HCT116 (cell line): Measurements from ENCODE around the gene NSUN4. TPM values are rescaled to one million over a fixed set of nuclear protein-coding genes. Genes with fewer than 3 reads are reported as not detected.

Experiments
- ATAC-seq: fragments of 200-7000 bp; cut with Tn5 transposase; 2 replicates; pipeline ENCODE4 v1.9.1; 2020; ENCODE audit warnings: mild to moderate bottlenecking, moderate library complexity
- BruUV-seq: library from RNA; stranded (reverse); fragments of 400-500 nt; replicated peaks from 2 replicates; lab custom pipeline; 2021; lab: Mats Ljungman, UMichigan
- CTCF ChIA-PET: fragments of 300-600 bp; sonication (Branson Sonifier 250); formaldehyde crosslinking; loops from one replicate; lab custom pipeline; 2021; ENCODE audit warnings: antibody characterized with exemption; lab: Charles Lee
- POLR2A ChIA-PET: fragments of 300-600, 350-600 bp; sonication (Branson Sonifier 250); formaldehyde crosslinking; loops from one replicate; lab custom pipeline; 2021; ENCODE audit warnings: antibody characterized with exemption; lab: Charles Lee
- RAD21 ChIA-PET, 2 experiments: fragments of 300-600 bp; sonication (Branson Sonifier 250); formaldehyde crosslinking; loops; one replicate each; lab custom pipeline; 2023; ENCODE audit warnings: low total read pairs in 2 of 2; ENCODE audit not compliant: uncharacterized antibody in 2 of 2, unreplicated experiment in 2 of 2, low non-redundant PET in 1 of 2; lab: Charles Lee
- DNase-seq: peaks from one replicate; pipeline ENCODE4 v3.0.0-alpha.2; 2010; ENCODE audit warnings: low read depth, low spot score
- H2AFZ ChIP-seq: fragments of 200-600 bp; shearing (Covaris generic), sonication (generic); 2 replicates; pipeline ENCODE4 v1.6.1; 2017; ENCODE audit warnings: low read depth, mixed run types, mixed read lengths, antibody characterized with exemption, low read length; ENCODE audit not compliant: poor library complexity, severe bottlenecking
- H3K27ac ChIP-seq: 2 replicates; pipeline ENCODE4 v1.5.1; 2012; ENCODE audit warnings: low read depth, low read length
- H3K27me3 ChIP-seq: fragments of 200-600 bp; sonication (generic); 2 replicates; pipeline ENCODE4 v1.6.1; 2016; ENCODE audit warnings: mixed run types, low read length, mixed read lengths; ENCODE audit not compliant: insufficient read depth
- H3K36me3 ChIP-seq, 2 experiments: fragments of 200-500 bp in 1 of 2; fragments of 200-600 bp in 1 of 2; sonication (Bioruptor generic) in 1 of 2; sonication (generic) in 1 of 2; 2 replicates each; pipeline versions ENCODE4 v1.5.1 to v1.6.1; 2014 to 2016; ENCODE audit warnings: low read length in 2 of 2, inconsistent platforms in 1 of 2, mixed read lengths in 1 of 2, mixed run types in 1 of 2; ENCODE audit not compliant: insufficient read depth in 2 of 2, control insufficient read depth in 1 of 2
- H3K4me1 ChIP-seq, 2 experiments: fragments of 200-600 bp in 1 of 2; sonication (generic) in 1 of 2; 2 replicates each; pipeline versions ENCODE4 v1.5.1 to v1.6.1; 2012 to 2017; ENCODE audit warnings: low read length in 2 of 2, inconsistent platforms in 1 of 2, mild to moderate bottlenecking in 1 of 2, mixed read lengths in 1 of 2, mixed run types in 1 of 2, moderate library complexity in 1 of 2; ENCODE audit not compliant: insufficient read depth in 2 of 2, control insufficient read depth in 1 of 2
- H3K4me2 ChIP-seq: fragments of 200-600 bp; sonication (generic); 2 replicates; pipeline ENCODE4 v1.6.1; 2017; ENCODE audit warnings: mixed run types, low read length, mixed read lengths
- H3K4me3 ChIP-seq, 2 experiments: fragments of 200-600 bp in 1 of 2; sonication (generic) in 1 of 2; replicated peaks in 1 of 2; 2 replicates each; pipeline ENCODE4 v1.5.1; 2011 to 2016; ENCODE audit warnings: low read length in 2 of 2, control low read depth in 1 of 2, low read depth in 1 of 2, mild to moderate bottlenecking in 1 of 2, mixed read lengths in 1 of 2, mixed run types in 1 of 2
- H3K79me2 ChIP-seq: fragments of 200-600 bp; sonication (generic); 2 replicates; pipeline ENCODE4 v1.6.1; 2017; ENCODE audit warnings: mild to moderate bottlenecking, mixed run types, low read length, moderate library complexity, mixed read lengths; ENCODE audit not compliant: insufficient read depth
- H3K9ac ChIP-seq: fragments of 200-600 bp; sonication (generic); 2 replicates; pipeline ENCODE4 v1.6.1; 2016; ENCODE audit warnings: low read length, mixed read lengths
- H3K9me2 ChIP-seq: fragments of 200-600 bp; sonication (generic), shearing (Covaris generic); 2 replicates; pipeline ENCODE4 v1.6.1; 2017; ENCODE audit warnings: mixed run types, mild to moderate bottlenecking, moderate library complexity; ENCODE audit not compliant: insufficient read depth
- H3K9me3 ChIP-seq, 2 experiments: fragments of 200-500 bp in 1 of 2; fragments of 200-600 bp in 1 of 2; sonication (Bioruptor generic) in 1 of 2; sonication (generic) in 1 of 2; 2 replicates each; pipeline ENCODE4 v1.6.1; 2014 to 2017; ENCODE audit warnings: low read length in 2 of 2, mixed read lengths in 2 of 2, inconsistent platforms in 1 of 2, low read depth in 1 of 2, mild to moderate bottlenecking in 1 of 2, mixed run types in 1 of 2, moderate library complexity in 1 of 2; ENCODE audit not compliant: control insufficient read depth in 1 of 2, insufficient read depth in 1 of 2
- H4K20me1 ChIP-seq: fragments of 200-600 bp; sonication (generic), shearing (Covaris generic); 2 replicates; pipeline ENCODE4 v1.6.1; 2017; ENCODE audit warnings: mixed run types, mild to moderate bottlenecking, moderate library complexity; ENCODE audit not compliant: insufficient read depth
- ELF1 ChIP-seq: IDR thresholded peaks from 2 replicates; pipeline ENCODE4 v1.6.1; 2012; ENCODE audit warnings: low read depth, borderline replicate concordance
- EZH2phosphoT487 ChIP-seq: fragments of 200-600 bp; IDR thresholded peaks from 2 replicates; pipeline ENCODE4 v1.6.1; 2018; ENCODE audit warnings: antibody characterized with exemption, borderline replicate concordance
- FOSL1 ChIP-seq: IDR thresholded peaks from 2 replicates; pipeline ENCODE4 v1.6.1; 2012; ENCODE audit warnings: low read depth
- JUND ChIP-seq: IDR thresholded peaks from 2 replicates; pipeline ENCODE4 v1.6.1; 2012
- MAX ChIP-seq: IDR thresholded peaks from 2 replicates; pipeline ENCODE4 v1.6.1; 2012
- POLR2A ChIP-seq: IDR thresholded peaks from 2 replicates; pipeline ENCODE4 v1.7.0; 2011; ENCODE audit warnings: borderline replicate concordance; ENCODE audit not compliant: insufficient read depth, insufficient read length; ENCODE audit errors: extremely low read depth
- RAD21 ChIP-seq: IDR thresholded peaks from 2 replicates; pipeline ENCODE4 v1.6.1; 2012; ENCODE audit warnings: low read depth, mild to moderate bottlenecking
- REST ChIP-seq: IDR thresholded peaks from 2 replicates; pipeline ENCODE4 v1.6.1; 2012; ENCODE audit warnings: low read depth
- SIN3A ChIP-seq: IDR thresholded peaks from 2 replicates; pipeline ENCODE4 v1.6.1; 2012; ENCODE audit warnings: low read depth
- SP1 ChIP-seq: IDR thresholded peaks from 2 replicates; pipeline ENCODE4 v1.6.1; 2012; ENCODE audit warnings: low read depth
- YY1 ChIP-seq: IDR thresholded peaks from 2 replicates; pipeline ENCODE4 v1.6.1; 2011; ENCODE audit warnings: low read length, low read depth, moderate library complexity, mild to moderate bottlenecking; ENCODE audit not compliant: insufficient replicate concordance; ENCODE audit errors: extremely low read depth
- ZBTB33 ChIP-seq: IDR thresholded peaks from 2 replicates; pipeline ENCODE4 v1.6.1; 2011; ENCODE audit warnings: mild to moderate bottlenecking, low read length, moderate library complexity; ENCODE audit not compliant: insufficient replicate concordance; ENCODE audit errors: extremely low read depth
- intact Hi-C: fragments of 100-400 bp; cut with micrococcal nuclease; formaldehyde crosslinking; loops from 2 replicates; pipeline ENCODE4 v1.10.0; 2022
- total RNA-seq: library from RNA; stranded (reverse); gene quantifications from one replicate; pipeline ENCODE4 v1.2.1, GENCODE V29; 2021; ENCODE audit not compliant: unreplicated experiment

The NSUN4 gene
- total RNA-seq, 1 experiment from 2014 or later = 27.8 TPM

GRCh38 chr1:46343351-46343695 lies 2.7 kb downstream of the NSUN4 start:
- Histone ChIP-seq H3K4me2 (no peak overlapping the region), H3K36me3 (peaks cover 12 to 20% of the 10 kb centered on the region in 2 experiments; a peak in 3 of 4 replicates), H3K9me3 (no peaks in the 10 kb centered on the region), H3K27me3 (no peaks in the 10 kb centered on the region), H3K9me2 (no peaks in the 10 kb centered on the region), H3K9ac (no peak overlapping the region), H3K4me1 (peaks cover 22 to 41% of the 10 kb centered on the region in 2 experiments), H3K4me3 (no peak overlapping the region), H3K27ac (no peak overlapping the region), H4K20me1 (no peaks in the 10 kb centered on the region), H3K79me2 (peaks cover 34% of the 10 kb centered on the region), H2AFZ (no peak overlapping the region)
- DNase-seq (no peak), ATAC-seq (no peak)
- TF ChIP-seq SP1 = no peak
- TF ChIP-seq MAX = no peak
- ChIA-PET RAD21 (no interaction called here), POLR2A (interaction anchor here (1.7 kb wide), 1 partner anchor 10 kb away, joined by 4 read pairs; no protein-coding TSS in a partner anchor), CTCF (interaction anchor here (1.7 kb wide), 1 partner anchor 10 kb away, joined by 6 read pairs; no protein-coding TSS in a partner anchor)
- intact Hi-C loops = no loop called here
- no TSS peak for BruUV-seq

GRCh38 chr1:46343705-46344104 lies 3.1 kb downstream of the NSUN4 start:
- POLR2A ChIA-PET = no interaction called here
- CTCF ChIA-PET = interaction anchor here (1.7 kb wide), 1 partner anchor 10 kb away, joined by 6 read pairs; no protein-coding TSS in a partner anchor
- Histone ChIP-seq H3K4me3 (no peak overlapping the region), H3K36me3 (peaks cover 12 to 20% of the 10 kb centered on the region in 2 experiments; a peak in 3 of 4 replicates), H3K9me3 (no peaks in the 10 kb centered on the region), H3K27ac (no peak overlapping the region), H3K9ac (no peak overlapping the region), H3K4me2 (no peak overlapping the region), H3K27me3 (no peaks in the 10 kb centered on the region), H3K9me2 (no peaks in the 10 kb centered on the region)
- BruUV-seq = no TSS peak
- intact Hi-C loops = no loop called here
- ATAC-seq (no peak), DNase-seq (no peak)
- RAD21 ChIA-PET = no interaction called here
- TF ChIP-seq REST (no peak), SIN3A (no peak), JUND (no peak), ELF1 (no peak), ZBTB33 (no peak), EZH2phosphoT487 (no peak), YY1 (no peak), FOSL1 (no peak), RAD21 (no peak), POLR2A (no peak), MAX (no peak)
- TF ChIP-seq, all 23 proteins: peak for 0
- Histone ChIP-seq H3K4me1 (peaks cover 19 to 39% of the 10 kb centered on the region in 2 experiments), H4K20me1 (no peaks in the 10 kb centered on the region), H2AFZ (no peak overlapping the region), H3K79me2 (peaks cover 34% of the 10 kb centered on the region)
